ENCODE measurements around the gene ARHGAP26.

- TF ChIP-seq CTCF (IDR thresholded peaks at IDR 0.05) (no peak), SIN3A (IDR thresholded peaks at IDR 0.05; ENCODE audit: borderline replicate concordance, insufficient read depth, low read depth, low read length) (no peak), POLR2AphosphoS5 (IDR thresholded peaks at IDR 0.05; ENCODE audit: low read depth, low read length) (no peak), TCF7L2 (IDR thresholded peaks at IDR 0.05; ENCODE audit: low read depth, low read length) (no peak), REST (IDR thresholded peaks at IDR 0.05; ENCODE audit: insufficient read depth in 1 of 2, low read depth in 2 of 2, low read length in 1 of 2) (no peak)
Measured at GRCh38 chr5:142811866-142812557, 41.8 kb downstream of the ARHGAP26 start.
